GM18868 (cell line): ENCODE measurements around the gene LIPK.

Experiments
- ATAC-seq: cut with Tn5 transposase; IDR thresholded peaks from one replicate; pipeline ENCODE4 v1.9.1; 2021; ENCODE audit warnings: mild to moderate bottlenecking, moderate library complexity; ENCODE audit not compliant: unreplicated experiment

Gene LIPK

GRCh38 chr10:88782222-88782621 is 76.2 kb downstream of the LIPK start:
- ATAC-seq, result no peak

GRCh38 chr10:88783724-88784123 is 77.7 kb downstream of the LIPK start:
- no peak for ATAC-seq

- ATAC-seq, result no peak
Measured at GRCh38 chr10:88786032-88786770, 80.2 kb downstream of the LIPK start.

GRCh38 chr10:88787463-88787862 is 81.4 kb downstream of the LIPK start:
- ATAC-seq, result no peak

GRCh38 chr10:88788924-88789323 is 82.9 kb downstream of the LIPK start:
- no peak for ATAC-seq

- ATAC-seq, result peak; percentile 63
Measured at GRCh38 chr10:88791924-88792323, 85.9 kb downstream of the LIPK start.

GRCh38 chr10:88792661-88793060 is 86.6 kb downstream of the LIPK start:
- ATAC-seq, result no peak

GRCh38 chr10:88793712-88794299 is 87.8 kb downstream of the LIPK start:
- no peak for ATAC-seq

- ATAC-seq, result no peak
Measured at GRCh38 chr10:88794731-88795130, 88.7 kb downstream of the LIPK start.

- ATAC-seq, result no peak
Measured at GRCh38 chr10:88800152-88801125, 94.4 kb downstream of the LIPK start.
